GM19397 (cell line): ENCODE data around the gene CREG1.
A peak's percentile ranks its signal among the peaks of the same experiment; 100 is the strongest.

ENCODE experiments used
- ATAC-seq: cut with Tn5 transposase; IDR thresholded peaks from one replicate; pipeline ENCODE4 v1.9.1; 2021; ENCODE audit warnings: mild to moderate bottlenecking, moderate library complexity; ENCODE audit not compliant: unreplicated experiment

Gene CREG1

DNA sequence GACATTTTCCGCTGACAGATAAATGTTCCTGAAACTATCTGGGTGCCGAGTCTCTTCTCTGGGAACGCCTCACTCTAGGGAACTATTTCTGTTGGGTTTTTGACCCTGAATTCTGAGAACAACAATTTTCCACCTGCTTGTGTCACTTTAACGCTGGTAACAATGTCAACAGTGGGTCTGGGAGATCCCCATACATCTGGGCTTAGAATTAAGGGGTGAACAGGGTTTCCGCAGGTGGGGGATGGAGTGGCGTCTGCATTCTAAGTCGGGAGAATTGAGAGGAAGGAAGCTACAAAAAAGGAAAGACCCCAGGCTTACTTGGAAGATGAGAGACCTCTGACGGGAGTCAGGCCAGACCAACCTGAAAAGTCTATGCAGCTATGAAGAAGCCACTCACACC, 44.0 kb downstream of the CREG1 start:
- no peak for ATAC-seq

DNA sequence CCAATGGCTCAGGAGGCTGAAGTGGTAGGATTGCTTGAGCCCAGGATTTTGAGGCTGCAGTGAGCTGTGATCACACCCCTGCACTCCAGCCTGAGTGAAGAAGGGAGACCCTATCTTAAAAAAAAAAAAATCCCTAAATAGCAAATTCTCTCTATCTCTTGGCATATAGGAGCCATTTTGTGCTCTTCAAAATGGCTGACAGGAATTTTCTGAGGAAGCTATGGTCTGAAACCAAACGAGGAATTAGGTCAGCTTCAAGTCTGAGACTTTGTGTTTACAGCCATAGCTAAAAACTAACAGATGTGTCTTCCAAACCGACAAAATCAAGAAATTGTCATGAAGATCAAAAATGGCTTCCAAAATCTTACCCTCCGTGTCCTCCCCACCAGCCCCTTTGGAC, 45.8 kb downstream of the CREG1 start:
- no peak for ATAC-seq

DNA sequence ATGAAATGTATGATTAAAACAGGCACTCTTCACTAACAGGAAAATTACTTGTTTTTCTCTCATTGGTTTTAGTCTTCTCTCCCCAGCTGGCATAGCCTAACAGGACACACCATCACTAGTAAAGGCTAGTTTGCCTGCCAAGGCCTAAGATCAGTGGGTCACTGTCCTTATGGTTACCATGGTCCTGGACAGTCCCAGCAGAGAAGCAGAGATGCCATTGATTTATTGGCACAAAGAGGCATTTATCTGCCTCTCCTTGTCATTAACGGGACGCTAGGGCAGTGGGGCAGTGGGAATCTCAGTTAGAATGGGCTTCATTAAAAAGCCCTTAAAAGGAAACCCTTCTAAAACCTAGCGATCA, 49.1 kb downstream of the CREG1 start:
- no peak for ATAC-seq

DNA sequence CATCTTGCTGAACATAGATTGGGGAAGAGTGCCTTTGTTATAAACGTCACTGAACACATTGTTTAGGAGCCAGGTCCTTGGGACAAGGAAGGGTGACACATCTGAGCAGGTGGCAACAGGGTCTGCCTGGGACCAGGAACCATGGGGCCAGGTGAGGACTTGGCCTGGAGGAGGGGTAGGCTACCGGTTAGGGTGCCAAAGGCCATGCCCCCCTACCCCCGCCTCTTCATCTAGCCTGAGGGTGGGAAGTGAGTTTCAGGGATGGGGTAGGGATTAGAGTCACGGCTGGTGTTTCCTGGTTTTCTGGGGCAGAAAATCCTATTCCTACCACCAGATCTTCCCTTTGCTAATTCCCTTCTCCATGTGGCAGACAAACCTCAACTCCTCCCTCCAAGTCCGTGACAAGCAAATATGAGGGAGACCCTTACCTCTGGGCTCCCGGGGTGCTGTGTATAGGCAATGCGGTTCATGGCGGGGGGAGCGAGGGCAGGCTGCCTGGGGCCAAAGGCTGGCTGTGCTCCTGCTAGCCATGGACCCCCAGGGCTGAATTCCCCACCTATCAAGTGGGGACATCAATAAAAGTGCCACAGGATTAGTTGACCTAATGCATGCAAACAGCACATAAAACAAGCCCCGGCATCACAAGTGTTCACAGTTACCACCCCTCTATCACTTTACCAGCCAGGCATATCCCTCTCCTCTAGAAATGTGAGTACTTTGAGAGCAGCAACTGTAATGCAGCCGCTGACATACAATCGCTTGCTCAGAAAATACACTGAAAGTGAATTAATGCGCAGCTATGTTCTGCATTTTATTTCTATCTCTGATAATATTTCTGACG, 49.7 kb downstream of the CREG1 start:
- ATAC-seq: no peak

DNA sequence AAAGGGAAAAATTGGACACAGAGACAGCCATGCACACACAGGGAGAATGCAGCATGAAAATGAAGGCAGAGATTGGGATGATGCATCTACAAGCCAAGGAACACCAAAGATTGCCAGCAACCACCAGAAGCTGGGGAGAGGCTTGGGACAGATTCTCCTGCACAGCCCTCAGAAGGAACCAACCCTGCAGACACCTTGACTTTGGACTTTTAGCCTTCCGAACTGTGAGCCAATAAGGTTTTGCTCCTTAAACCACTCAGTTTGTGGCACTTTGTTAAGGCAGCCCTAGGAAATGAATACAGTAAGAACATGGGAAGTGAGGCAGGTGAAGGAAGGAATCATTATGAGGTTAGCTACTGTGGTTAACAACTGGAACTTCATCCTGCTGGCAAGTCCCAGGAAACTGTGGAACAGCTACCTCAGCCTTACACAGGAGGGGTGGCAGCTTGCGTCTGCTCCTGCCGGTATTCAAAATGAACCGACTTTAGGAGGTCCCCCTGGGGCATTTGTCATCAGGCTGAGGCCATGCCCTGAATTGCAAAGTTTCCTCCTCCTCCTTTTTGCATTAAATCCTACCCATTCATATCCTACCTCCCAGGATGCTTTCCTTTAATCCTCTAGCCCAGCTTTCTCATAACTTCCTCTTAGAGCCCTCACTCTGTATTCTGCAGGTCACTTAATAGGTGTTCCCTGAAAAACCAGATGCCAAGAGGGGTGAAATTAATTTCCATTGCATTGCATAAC, 50.7 kb downstream of the CREG1 start:
- no peak for ATAC-seq

DNA sequence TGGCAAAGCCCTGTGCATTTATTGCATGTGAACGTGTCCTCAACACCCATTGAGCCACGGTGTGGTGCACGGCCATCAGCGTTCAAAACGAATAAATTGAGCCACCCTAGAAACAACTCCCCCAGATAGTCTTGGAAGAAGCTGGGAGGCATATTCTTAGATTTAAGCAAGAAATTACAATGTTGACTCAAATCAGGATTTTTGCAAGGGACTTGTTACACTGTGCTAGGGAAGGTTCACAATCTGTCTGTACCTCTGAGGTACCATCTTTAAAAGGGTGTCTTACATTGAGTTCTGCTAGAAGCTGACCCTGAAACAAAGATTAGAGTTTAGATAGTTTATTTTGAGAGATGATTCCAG, 51.4 kb downstream of the CREG1 start:
- ATAC-seq: no peak

DNA sequence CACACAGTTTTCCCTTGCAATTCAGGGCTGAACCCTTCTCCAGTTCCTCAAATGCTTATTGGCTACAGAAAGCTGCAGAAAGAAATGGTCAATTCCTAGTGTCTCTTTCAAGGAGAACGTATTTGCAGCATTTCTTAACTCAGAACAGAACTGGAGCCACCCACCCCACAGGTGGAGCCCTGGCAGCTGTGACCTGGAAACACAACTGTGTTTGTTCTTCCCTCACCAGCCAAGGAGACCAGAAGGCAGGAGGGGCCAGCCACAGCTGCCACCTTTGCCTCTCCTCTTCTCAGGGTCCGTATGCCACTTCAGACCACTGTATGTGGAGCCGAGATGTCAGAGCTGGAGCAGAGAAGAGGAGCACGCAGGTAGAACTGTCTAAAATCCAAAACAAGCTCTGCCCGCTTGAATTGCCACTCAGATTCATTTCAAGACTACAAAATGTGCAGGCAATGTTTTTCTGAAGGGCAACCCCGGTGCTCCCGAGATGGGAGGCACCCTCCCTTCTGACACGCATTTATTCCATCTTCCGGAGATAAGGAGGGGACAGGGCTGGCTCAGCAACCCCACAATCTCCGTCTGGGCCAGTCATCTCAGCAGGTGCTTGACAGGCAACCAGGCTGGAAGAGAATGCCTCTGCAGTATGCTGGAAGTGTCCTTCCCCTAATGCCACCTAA, 51.9 kb downstream of the CREG1 start:
- ATAC-seq: no peak

DNA sequence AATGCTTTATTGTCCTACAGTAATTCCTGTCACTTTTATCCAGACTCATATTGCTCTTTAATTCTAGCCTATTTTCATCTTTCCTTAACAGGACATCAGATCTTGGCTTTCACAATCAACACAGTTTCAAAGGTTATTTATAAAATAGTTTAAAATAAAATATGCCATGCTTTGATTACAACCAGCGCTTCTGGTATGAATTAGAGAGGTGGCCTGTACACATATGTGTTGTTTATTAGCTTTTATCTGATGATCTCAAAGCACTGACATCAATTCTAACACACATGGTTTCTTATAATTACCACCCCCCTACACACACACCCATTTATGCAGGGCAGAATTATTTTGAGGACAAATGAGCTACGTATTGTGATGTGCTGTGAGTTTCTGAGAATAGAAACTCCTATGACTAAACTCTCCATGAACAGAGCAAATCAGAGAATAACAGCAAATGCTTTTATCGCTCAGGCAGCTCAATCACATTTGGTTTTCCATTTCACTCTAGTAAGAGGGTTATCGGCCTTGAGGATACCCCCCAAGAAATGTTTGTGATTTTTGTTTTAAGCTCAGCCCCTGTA, 53.2 kb downstream of the CREG1 start:
- ATAC-seq: no peak

DNA sequence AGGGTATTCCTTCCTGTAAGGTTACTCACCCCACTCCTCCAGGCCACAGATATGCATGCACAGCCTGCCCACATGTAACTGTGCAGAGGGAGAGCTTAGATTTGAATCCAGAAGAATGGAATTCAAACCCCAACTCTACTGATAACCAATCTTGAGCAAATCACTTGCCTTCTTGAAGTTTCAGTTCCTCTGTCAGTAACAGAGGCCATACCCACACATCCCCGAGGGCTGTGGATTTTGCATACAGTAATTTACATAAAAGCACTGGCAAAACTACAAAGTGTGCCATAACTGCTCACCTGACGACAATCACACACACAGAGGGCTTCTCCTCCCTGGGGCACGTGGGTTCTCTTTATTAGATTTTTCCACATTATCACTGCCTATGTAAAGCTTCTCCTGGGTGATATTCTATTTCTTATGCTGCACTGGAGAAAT, 53.9 kb downstream of the CREG1 start:
- ATAC-seq: peak; percentile 94

DNA sequence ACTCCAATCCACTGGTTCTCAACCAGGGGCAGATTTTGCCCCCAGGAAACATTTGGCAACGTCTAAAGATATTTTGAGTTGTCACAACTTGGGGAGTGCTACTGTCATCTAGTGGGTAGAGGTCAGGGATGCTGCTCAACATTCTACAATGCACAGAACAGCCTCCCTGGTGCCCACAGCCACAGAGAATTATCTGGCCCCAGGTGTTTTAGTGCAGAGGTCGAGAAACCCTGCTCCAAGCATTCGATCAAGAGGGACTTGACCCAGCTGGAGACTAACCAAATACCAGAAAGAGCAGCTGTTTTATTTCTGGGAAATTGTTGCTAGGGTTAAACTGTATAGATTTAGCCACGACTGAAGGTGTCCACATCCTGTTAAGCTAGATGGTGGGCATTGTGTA, 54.5 kb downstream of the CREG1 start:
- ATAC-seq: peak; percentile 9

DNA sequence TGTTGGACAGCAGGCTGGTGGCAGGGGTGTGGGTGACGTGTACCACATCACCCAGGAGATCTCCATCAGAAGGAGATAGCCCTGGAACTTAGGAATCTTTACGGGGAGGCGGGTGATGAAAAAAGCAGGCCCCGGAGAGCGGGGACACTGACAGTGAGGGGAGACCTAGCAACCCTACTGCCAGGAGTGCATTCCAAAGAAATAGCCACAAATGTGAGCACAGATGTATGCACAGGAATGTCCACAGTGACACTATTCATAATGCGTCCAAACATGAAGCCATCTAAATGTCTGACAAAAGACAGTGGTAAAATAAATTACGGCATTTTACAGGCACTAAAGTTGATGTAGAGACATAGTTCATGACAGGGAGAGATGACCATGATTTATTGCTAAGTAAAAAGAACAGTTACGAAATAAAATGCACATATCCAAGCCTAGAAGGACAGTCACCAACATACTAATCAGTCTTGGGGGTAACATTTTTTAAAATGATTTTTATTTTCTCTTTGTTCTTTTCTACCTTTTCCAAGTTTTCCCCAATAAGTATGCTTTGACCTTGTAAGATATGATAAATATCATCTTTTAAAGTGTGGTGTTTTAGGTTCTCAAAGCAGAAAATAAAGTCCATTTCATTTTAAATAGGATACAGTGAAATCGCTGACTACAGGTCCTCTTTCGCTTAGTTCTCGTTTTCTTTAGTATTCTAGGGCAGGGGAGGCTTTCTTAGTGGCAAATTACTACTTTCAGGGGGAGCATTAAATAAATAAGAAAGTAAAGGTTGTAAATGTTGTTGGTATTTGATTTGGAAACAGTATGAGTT, 56.6 kb downstream of the CREG1 start:
- no peak for ATAC-seq

DNA sequence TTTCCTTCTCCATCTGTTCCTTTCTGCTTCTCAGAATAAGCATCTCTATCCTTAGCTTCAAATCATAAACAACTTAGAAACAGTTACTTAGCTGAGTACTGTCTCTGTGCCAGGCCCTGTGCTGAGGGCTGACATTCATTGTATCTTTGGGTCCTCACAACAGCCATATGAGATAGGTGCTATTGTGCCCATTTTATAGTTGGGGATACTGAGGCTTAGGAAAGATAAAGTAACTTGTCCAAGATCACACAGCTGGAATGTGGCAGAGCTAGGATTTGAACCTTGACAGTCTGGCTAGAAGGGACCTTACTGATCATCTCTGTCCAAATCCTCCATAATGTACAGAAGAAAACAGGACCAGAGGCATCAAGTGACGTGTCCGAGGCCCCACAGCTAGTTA, 60.2 kb downstream of the CREG1 start:
- ATAC-seq: no peak

DNA sequence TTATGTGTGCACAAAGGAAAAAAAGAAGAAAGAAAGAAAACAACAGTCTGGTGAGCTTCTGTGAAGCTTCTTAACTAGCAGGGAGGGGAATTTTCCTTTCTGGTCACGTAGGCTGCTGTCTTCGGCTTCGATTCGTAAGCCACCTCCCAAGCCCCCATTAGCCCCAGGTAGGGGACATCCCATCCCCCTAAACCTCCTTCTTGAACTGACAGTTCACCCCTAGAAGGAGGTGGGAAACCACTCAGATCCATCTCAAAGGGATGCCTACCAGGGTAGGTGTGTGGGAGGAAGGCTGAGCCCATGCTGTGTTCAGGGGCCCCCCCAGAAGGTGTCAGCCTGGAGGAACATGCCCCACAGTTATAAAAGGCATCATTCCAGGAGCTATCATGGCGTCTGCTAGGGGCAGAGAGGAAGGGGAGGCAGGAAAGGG, 61.1 kb downstream of the CREG1 start:
- no peak for ATAC-seq

DNA sequence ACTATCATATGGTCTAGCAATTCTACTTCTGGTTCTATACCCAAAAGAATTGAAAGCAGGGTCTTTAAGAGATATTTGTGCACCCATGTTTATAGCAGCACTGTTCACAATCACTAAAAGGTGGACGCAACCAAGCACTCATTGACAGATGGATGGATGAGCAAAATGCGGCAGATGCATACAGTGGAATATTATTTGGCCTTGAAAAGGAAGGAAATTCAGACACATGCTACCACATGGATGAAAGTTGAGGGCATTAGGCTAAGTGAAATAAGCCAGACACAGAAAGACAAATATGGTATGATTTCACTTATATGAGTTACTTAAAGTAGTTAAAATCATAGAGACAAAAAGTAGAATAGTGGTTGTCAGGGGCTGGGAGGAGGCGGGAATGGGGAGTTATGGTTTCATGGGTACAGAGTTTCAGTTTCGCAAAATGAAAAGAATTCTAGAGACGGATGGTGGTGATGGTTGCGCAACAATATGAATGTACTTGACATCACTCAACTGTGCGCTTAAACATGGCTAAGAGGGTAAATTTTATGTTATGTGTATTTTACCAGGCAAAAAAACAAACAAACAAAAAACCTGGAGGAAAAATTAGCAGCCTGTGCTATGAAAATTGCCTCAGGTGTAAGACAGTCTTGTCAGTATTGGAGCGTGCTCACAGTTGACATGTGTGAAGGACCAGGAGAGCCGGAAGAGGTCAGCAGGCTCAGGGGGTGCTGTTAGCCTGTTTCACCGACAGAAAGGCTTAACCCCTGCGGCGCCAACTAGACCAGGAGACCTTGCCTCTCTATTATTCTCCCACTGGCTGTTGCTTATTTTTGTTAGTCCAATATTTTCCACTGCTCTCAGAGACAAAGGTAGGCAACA, 61.7 kb downstream of the CREG1 start:
- no peak for ATAC-seq
